Neuronal stem cell (in vitro differentiated cells): ENCODE measurements around the gene CIDEB.
A peak's percentile ranks its signal among the peaks of the same experiment; 100 is the strongest.

Source experiments
- DNase-seq: peaks from one replicate; pipeline ENCODE4 v3.0.0-alpha.2; 2013; ENCODE audit warnings: low spot score
- H2AFZ ChIP-seq: one replicate; pipeline ENCODE4 v1.6.1; 2013; ENCODE audit warnings: mild to moderate bottlenecking, low read length, inconsistent platforms
- H2AK5ac ChIP-seq: 2 replicates; pipeline ENCODE4 v1.6.1; 2013; ENCODE audit warnings: low read depth, mild to moderate bottlenecking, inconsistent platforms, low read length, moderate library complexity, mixed read lengths
- H2BK120ac ChIP-seq: 2 replicates; pipeline ENCODE4 v1.6.1; 2013; ENCODE audit warnings: low read depth, mild to moderate bottlenecking, inconsistent platforms, low read length, moderate library complexity, mixed read lengths
- H2BK12ac ChIP-seq: one replicate; pipeline ENCODE4 v1.6.1; 2013; ENCODE audit warnings: low read length, inconsistent platforms
- H2BK15ac ChIP-seq: 2 replicates; pipeline ENCODE4 v1.6.1; 2013; ENCODE audit warnings: mild to moderate bottlenecking, low read length, inconsistent platforms, mixed read lengths
- H2BK5ac ChIP-seq: one replicate; pipeline ENCODE4 v1.6.1; 2013; ENCODE audit warnings: inconsistent platforms, mild to moderate bottlenecking, low read length, moderate library complexity
- H3K14ac ChIP-seq: one replicate; pipeline ENCODE4 v1.6.1; 2013; ENCODE audit warnings: low read length, inconsistent platforms
- H3K18ac ChIP-seq: 2 replicates; pipeline ENCODE4 v1.6.1; 2013; ENCODE audit warnings: low read length, inconsistent platforms
- H3K23ac ChIP-seq: 2 replicates; pipeline ENCODE4 v1.6.1; 2013; ENCODE audit warnings: low read depth, mild to moderate bottlenecking, mixed read lengths, low read length, inconsistent platforms; ENCODE audit not compliant: poor library complexity
- H3K27ac ChIP-seq: replicated peaks from 3 replicates; pipeline ENCODE4 v1.5.1; 2013; ENCODE audit warnings: low read length, inconsistent platforms
- H3K27me3 ChIP-seq, 3 experiments: 2 replicates each; pipeline ENCODE4 v1.6.1; 2013; ENCODE audit warnings: low read length in 3 of 3, mild to moderate bottlenecking in 2 of 3, inconsistent platforms in 1 of 3, low read depth in 1 of 3, mixed read lengths in 1 of 3, moderate library complexity in 1 of 3; ENCODE audit not compliant: control insufficient read depth in 3 of 3, insufficient read depth in 3 of 3
- H3K36me3 ChIP-seq, 2 donors: replicated peaks in 1 of 2; 2 replicates each; pipeline ENCODE4 v1.6.1; 2013; ENCODE audit warnings: low read length in 2 of 2; ENCODE audit not compliant: control insufficient read depth in 2 of 2, insufficient read depth in 2 of 2
- H3K4ac ChIP-seq: 2 replicates; pipeline ENCODE4 v1.6.1; 2013; ENCODE audit warnings: inconsistent platforms, mild to moderate bottlenecking, low read length, moderate library complexity
- H3K4me1 ChIP-seq, 2 donors: 1 replicate in 1 of 2; 2 replicates in 1 of 2; pipeline ENCODE4 v1.6.1; 2013; ENCODE audit warnings: low read length in 2 of 2, low read depth in 1 of 2; ENCODE audit not compliant: control insufficient read depth in 2 of 2, insufficient read depth in 1 of 2
- H3K4me2 ChIP-seq: one replicate; pipeline ENCODE4 v1.6.1; 2013; ENCODE audit warnings: mild to moderate bottlenecking, low read length, inconsistent platforms; ENCODE audit not compliant: insufficient read depth, poor library complexity, severe bottlenecking
- H3K4me3 ChIP-seq, 2 donors: 2 replicates each; pipeline ENCODE4 v1.5.1; 2013; ENCODE audit warnings: low read length in 2 of 2, mild to moderate bottlenecking in 2 of 2, inconsistent platforms in 1 of 2, moderate library complexity in 1 of 2
- H3K79me1 ChIP-seq: one replicate; pipeline ENCODE4 v1.6.1; 2013; ENCODE audit warnings: low read depth, mild to moderate bottlenecking, inconsistent platforms, low read length, moderate library complexity
- H3K9ac ChIP-seq: one replicate; pipeline ENCODE4 v1.6.1; 2013; ENCODE audit warnings: mild to moderate bottlenecking, low read depth, low read length, inconsistent platforms; ENCODE audit not compliant: poor library complexity
- H3K9me3 ChIP-seq, 2 donors: replicated peaks in 1 of 2; 2 replicates each; pipeline versions ENCODE3 to v1.6.1; 2013; ENCODE audit warnings: low read length in 2 of 2, mild to moderate bottlenecking in 2 of 2, inconsistent platforms in 1 of 2, low read depth in 1 of 2, mixed read lengths in 1 of 2, moderate library complexity in 1 of 2; ENCODE audit not compliant: control insufficient read depth in 2 of 2, insufficient read depth in 1 of 2
- H4K8ac ChIP-seq: one replicate; pipeline ENCODE4 v1.6.1; 2013; ENCODE audit warnings: low read depth, mild to moderate bottlenecking, inconsistent platforms, low read length, moderate library complexity
- H4K91ac ChIP-seq: one replicate; pipeline ENCODE4 v1.6.1; 2013; ENCODE audit warnings: low read length, low read depth, mild to moderate bottlenecking, inconsistent platforms; ENCODE audit not compliant: poor library complexity
- WGBS, 2 donors: extraction: QIAGEN DNeasy Blood & Tissue Kit; methylation state at CpG; one replicate each; pipeline ENCODE4 v1.1.7; 2013; ENCODE audit warnings: missing lambda C conversion rate in 2 of 2, mixed read lengths in 1 of 2; ENCODE audit not compliant: insufficient read length in 2 of 2, insufficient replicate concordance in 1 of 2; ENCODE audit errors: extremely low coverage in 2 of 2; 5-methylcytosine and 5-hydroxymethylcytosine counted together

The CIDEB gene

DNA sequence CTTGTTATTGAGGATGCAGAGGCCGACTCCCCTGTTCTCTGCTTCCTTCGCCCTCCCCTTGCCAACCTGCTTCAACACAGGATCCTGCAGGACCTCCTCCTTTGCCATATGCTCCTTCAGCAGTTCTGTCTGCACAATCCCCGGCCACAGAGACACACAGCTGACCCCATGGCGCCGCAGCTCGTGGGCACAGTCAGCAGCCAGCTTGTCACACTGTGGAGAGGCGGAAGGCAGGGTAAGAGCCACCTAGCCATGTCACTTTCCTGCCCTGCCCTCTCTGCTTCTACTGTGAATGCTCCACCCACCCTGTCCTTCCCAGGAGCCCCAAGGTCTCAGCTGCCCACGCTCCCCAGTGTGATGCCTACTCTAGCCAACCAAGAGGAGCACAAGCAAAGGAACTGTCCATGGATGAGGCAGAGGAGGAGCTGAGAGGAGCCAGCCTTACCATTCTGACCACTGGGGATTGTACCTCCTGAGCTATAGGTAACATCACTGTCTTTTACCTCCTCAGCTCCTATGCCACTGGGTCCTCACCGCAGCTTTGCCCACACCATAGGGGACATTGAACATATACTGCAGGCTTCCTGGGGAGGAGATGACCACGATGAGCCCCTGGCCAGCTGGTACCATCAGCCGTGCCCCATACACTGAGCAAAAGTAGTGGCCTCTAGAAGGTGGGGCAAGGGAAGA lies 15.5 kb downstream of the CIDEB start:
- no peak overlapping the region for H4K8ac ChIP-seq
- peaks cover 0 to 1% of the 10 kb centered on the region in 2 donors for H3K4me1 ChIP-seq
- H3K79me1 ChIP-seq, result no peaks in the 10 kb centered on the region
- H3K4ac ChIP-seq, result no peak overlapping the region
- no peak for DNase-seq
- H3K4me2 ChIP-seq, result no peak overlapping the region
- H2BK120ac ChIP-seq, result no peak overlapping the region
- H3K36me3 ChIP-seq, result peaks cover 25 to 56% of the 10 kb centered on the region in 2 donors
- H3K27me3 ChIP-seq, result no peaks in the 10 kb centered on the region
- peak overlapping the region; percentile 32 for H3K9ac ChIP-seq
- peak overlapping the region; percentile 58 for H3K23ac ChIP-seq
- no peak overlapping the region for H2BK5ac ChIP-seq
- no peak overlapping the region for H3K18ac ChIP-seq
- H2BK12ac ChIP-seq, result no peak overlapping the region
- no peak overlapping the region for H2BK15ac ChIP-seq
- no peak overlapping the region for H3K27ac ChIP-seq
- H3K4me3 ChIP-seq, result no peak overlapping the region
- no peak overlapping the region for H3K14ac ChIP-seq
- no peak overlapping the region for H2AK5ac ChIP-seq
- no CpG with 5 or more reads among the region's 11 CpGs for WGBS, 2 donors
- H4K91ac ChIP-seq, result no peak overlapping the region
- H2AFZ ChIP-seq, result no peak overlapping the region
- H3K9me3 ChIP-seq, result no peaks in the 10 kb centered on the region

DNA sequence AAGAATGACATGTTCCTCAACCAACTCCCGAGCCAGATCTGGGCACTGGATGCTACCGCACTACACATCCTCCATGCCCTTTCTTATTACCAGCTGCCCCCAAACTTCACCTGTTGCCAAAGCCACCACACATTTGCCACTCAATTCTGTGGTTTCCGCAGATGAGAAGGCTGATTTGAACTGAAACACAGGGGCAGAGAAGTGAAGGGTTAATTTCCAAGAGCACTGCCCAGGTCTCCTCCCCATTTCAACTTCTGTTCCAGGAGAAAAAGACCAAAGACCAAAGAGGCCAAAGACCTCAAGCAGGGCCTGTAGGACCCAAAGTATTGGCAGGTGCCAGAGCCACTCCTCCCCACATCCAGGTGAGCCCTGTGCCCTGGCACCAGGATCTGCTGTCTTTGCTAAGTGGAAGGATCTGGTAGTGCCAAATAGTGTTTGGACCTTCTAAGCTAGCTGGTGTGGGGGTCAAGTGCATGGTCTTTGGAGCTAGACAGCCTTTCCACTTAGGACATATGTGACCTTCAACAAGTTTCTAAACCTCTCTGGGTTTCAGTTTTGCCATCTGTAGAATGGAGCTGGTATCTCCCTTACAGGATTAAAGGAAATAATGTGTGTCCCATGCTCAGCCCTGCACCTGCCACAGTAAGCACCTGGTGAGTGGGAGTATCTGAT lies 16.2 kb downstream of the CIDEB start:
- Histone ChIP-seq H3K36me3 (peaks cover 25 to 56% of the 10 kb centered on the region in 2 donors), H3K14ac (no peak overlapping the region), H2BK120ac (no peak overlapping the region), H3K27ac (no peak overlapping the region), H2AK5ac (no peak overlapping the region), H2AFZ (no peak overlapping the region), H3K23ac (no peak overlapping the region), H3K4ac (no peak overlapping the region), H3K9me3 (no peaks in the 10 kb centered on the region), H3K4me2 (no peak overlapping the region), H2BK12ac (no peak overlapping the region), H3K27me3 (no peaks in the 10 kb centered on the region), H3K4me3 (no peak overlapping the region), H3K9ac (no peak overlapping the region), H2BK15ac (no peak overlapping the region), H4K8ac (no peak overlapping the region), H3K79me1 (no peaks in the 10 kb centered on the region), H4K91ac (no peak overlapping the region), H3K18ac (no peak overlapping the region), H3K4me1 (no peaks in the 10 kb centered on the region), H2BK5ac (peak overlapping the region; percentile 57)
- no CpG with 5 or more reads among the region's 3 CpGs for WGBS, 2 donors
- no peak for DNase-seq

GRCh38 chr14:24290746-24291145 lies 17.0 kb downstream of the CIDEB start:
- peak overlapping the region; percentile 57 for H2BK5ac ChIP-seq
- H3K9ac ChIP-seq, result no peak overlapping the region
- no CpG with 5 or more reads among the region's 9 CpGs for WGBS, 2 donors
- no peak overlapping the region for H2BK120ac ChIP-seq
- no peak overlapping the region for H3K27ac ChIP-seq
- peaks cover 20 to 47% of the 10 kb centered on the region in 2 donors for H3K36me3 ChIP-seq
- no peak overlapping the region for H2AFZ ChIP-seq
- H4K8ac ChIP-seq, result no peak overlapping the region
- no peak overlapping the region for H2BK12ac ChIP-seq
- H3K4me2 ChIP-seq, result no peak overlapping the region
- no peaks in the 10 kb centered on the region for H3K4me1 ChIP-seq
- no peak overlapping the region for H3K14ac ChIP-seq
- H2AK5ac ChIP-seq, result no peak overlapping the region
- H3K18ac ChIP-seq, result no peak overlapping the region
- H3K27me3 ChIP-seq, result no peaks in the 10 kb centered on the region
- H3K23ac ChIP-seq, result peak overlapping the region; percentile 49
- no peak overlapping the region for H3K4ac ChIP-seq
- no peaks in the 10 kb centered on the region for H3K79me1 ChIP-seq
- no peaks in the 10 kb centered on the region for H3K9me3 ChIP-seq
- no peak overlapping the region for H3K4me3 ChIP-seq
- H2BK15ac ChIP-seq, result no peak overlapping the region
- no peak for DNase-seq
- no peak overlapping the region for H4K91ac ChIP-seq

DNA sequence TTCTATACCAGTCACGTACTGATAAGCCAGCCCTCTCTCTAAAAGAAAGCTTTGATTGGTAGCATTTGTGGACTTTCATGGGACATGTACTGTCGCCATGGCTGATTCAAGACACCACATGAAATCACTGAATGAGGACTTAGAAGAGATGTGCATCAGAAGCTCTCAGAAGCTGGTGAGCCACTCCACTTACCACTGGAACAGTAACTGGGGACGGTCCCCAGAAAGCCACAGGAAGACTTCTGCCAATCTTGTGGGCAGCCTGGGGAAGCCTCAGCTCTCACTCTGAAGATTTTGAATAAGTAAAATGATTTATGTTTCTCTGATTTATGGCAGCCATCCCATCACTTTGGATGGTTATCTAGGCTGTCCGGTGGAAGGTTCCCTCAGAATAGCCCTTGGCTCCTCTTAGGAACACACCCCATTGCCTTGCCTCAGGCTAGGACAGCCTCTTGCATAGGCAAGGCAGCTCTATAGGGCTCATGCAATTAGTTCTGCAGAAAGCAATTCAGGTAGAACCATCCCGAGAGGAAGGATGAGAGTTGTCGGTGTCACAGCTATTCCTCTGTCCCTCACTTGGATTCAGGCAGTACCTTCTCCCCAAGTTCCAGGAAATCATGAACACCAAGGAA lies 18.0 kb downstream of the CIDEB start:
- H3K4me2 ChIP-seq, result no peak overlapping the region
- no peak overlapping the region for H2BK120ac ChIP-seq
- no peak overlapping the region for H2AK5ac ChIP-seq
- WGBS, 2 donors, result no CpG with 5 or more reads among the region's 6 CpGs
- H3K9me3 ChIP-seq, result no peaks in the 10 kb centered on the region
- H3K4me3 ChIP-seq, result no peak overlapping the region
- no peak for DNase-seq
- H3K36me3 ChIP-seq, result peaks cover 19 to 38% of the 10 kb centered on the region in 2 donors
- H4K8ac ChIP-seq, result no peak overlapping the region
- no peaks in the 10 kb centered on the region for H3K27me3 ChIP-seq
- no peak overlapping the region for H2AFZ ChIP-seq
- H4K91ac ChIP-seq, result no peak overlapping the region
- H3K9ac ChIP-seq, result no peak overlapping the region
- H2BK12ac ChIP-seq, result no peak overlapping the region
- no peak overlapping the region for H3K4ac ChIP-seq
- no peak overlapping the region for H3K27ac ChIP-seq
- no peak overlapping the region for H3K23ac ChIP-seq
- peaks cover 0 to 2% of the 10 kb centered on the region in 2 donors for H3K4me1 ChIP-seq
- H3K18ac ChIP-seq, result no peak overlapping the region
- H3K14ac ChIP-seq, result no peak overlapping the region
- H2BK5ac ChIP-seq, result no peak overlapping the region
- no peak overlapping the region for H2BK15ac ChIP-seq
- no peaks in the 10 kb centered on the region for H3K79me1 ChIP-seq
